Body of pancreas (tissue), 4 donors: ENCODE data around the gene FOXA1. TPM values are rescaled to one million over a fixed set of nuclear protein-coding genes. Genes with fewer than 3 reads are reported as not detected.

Experiments
- ATAC-seq: fragments of 150-250 bp; one replicate; pipeline ENCODE4 v1.9.1; 2016
- DNase-seq, 4 donors: peaks; one replicate each; pipeline ENCODE4 v3.0.0-alpha.2; 2019
- H3K27ac ChIP-seq, 4 donors: fragments of 200-600 bp; sonication (generic); 1 replicate in 3 of 4; 2 replicates in 1 of 4; pipeline versions ENCODE4 v1.5.1 to v1.6.1; 2016 to 2019; ENCODE audit warnings: mild to moderate bottlenecking in 1 of 4, mixed read lengths in 1 of 4, moderate library complexity in 1 of 4
- H3K27me3 ChIP-seq, 2 donors: fragments of 200-600 bp; sonication (generic); one replicate each; pipeline ENCODE4 v1.6.0; 2016; ENCODE audit warnings: mild to moderate bottlenecking in 1 of 2
- H3K36me3 ChIP-seq, 2 donors: fragments of 200-600 bp; sonication (generic); replicated peaks in 1 of 2; 2 replicates each; pipeline ENCODE4 v1.5.1; 2016; ENCODE audit warnings: low read depth in 2 of 2; ENCODE audit not compliant: insufficient read depth in 1 of 2
- H3K4me1 ChIP-seq: fragments of 200-600 bp; sonication (generic); one replicate; pipeline ENCODE4 v1.6.0; 2016
- H3K4me3 ChIP-seq, 2 donors: fragments of 200-600 bp; sonication (generic); 1 replicate in 1 of 2; 2 replicates in 1 of 2; pipeline ENCODE4 v1.5.1; 2016 to 2019
- H3K9me3 ChIP-seq, 3 donors: fragments of 200-600 bp; sonication (generic); 1 replicate in 2 of 3; 2 replicates in 1 of 3; pipeline ENCODE4 v1.5.1; 2016
- POLR2A ChIP-seq, 3 donors: fragments of 450-650 bp; IDR thresholded peaks; one replicate each; pipeline ENCODE4 v1.6.1; 2016; ENCODE audit warnings: antibody characterized with exemption in 3 of 3, mild to moderate bottlenecking in 2 of 3
- WGBS, 2 donors: methylation state at CpG; one replicate each; pipeline ENCODE4 v1.1.5; 2017; 5-methylcytosine and 5-hydroxymethylcytosine counted together
- intact Hi-C: fragments of 100-400 bp; cut with DNase I; formaldehyde crosslinking; loops from one replicate; pipeline ENCODE4 v1.15.1; 2023
- total RNA-seq, 2 donors: library from RNA; depleted of rRNA; stranded (reverse); fragments of >200 nt; gene quantifications; one replicate each; pipeline ENCODE4 v1.1.0, GENCODE V29; 2016
- TF ChIP-seq, protein P1 (sequence below), 7 experiments: fragments of 450-650 bp in 4 of 7; fragments of 200-600 bp in 3 of 7; sonication (generic) in 3 of 7; IDR thresholded peaks; one replicate each; pipeline ENCODE4 v1.5.1; 2016 to 2019; ENCODE audit warnings: antibody characterized with exemption in 7 of 7

The FOXA1 gene
- total RNA-seq, 2 donors from 2014 or later: 0.26 to 0.33 TPM

DNA sequence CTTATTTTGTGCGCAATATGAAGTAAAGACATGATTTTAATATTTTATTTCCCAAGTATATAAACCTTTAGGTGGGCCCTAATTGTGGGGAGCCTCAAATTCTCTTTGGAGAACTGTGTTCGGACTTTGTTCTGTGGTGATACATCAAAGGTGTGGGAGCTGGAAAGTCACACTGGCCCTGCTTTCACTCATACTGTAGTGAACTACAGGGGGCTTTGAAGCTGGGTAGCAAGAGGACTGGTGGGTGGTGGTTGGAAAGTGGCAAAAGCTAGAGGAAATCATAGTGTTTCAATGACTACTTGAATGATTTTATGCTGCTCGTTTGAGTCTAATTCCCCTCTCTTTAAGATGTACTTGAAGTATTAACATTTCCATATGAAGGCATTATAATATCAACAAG, 13.6 kb upstream of the FOXA1 start:
- Histone ChIP-seq H3K4me3 (no peak overlapping the region), H3K27me3 (no peaks in the 10 kb centered on the region), H3K36me3 (no peaks in the 10 kb centered on the region), H3K27ac (no peak overlapping the region), H3K4me1 (no peaks in the 10 kb centered on the region), H3K9me3 (no peaks in the 10 kb centered on the region)
- TF ChIP-seq, protein P1, sequence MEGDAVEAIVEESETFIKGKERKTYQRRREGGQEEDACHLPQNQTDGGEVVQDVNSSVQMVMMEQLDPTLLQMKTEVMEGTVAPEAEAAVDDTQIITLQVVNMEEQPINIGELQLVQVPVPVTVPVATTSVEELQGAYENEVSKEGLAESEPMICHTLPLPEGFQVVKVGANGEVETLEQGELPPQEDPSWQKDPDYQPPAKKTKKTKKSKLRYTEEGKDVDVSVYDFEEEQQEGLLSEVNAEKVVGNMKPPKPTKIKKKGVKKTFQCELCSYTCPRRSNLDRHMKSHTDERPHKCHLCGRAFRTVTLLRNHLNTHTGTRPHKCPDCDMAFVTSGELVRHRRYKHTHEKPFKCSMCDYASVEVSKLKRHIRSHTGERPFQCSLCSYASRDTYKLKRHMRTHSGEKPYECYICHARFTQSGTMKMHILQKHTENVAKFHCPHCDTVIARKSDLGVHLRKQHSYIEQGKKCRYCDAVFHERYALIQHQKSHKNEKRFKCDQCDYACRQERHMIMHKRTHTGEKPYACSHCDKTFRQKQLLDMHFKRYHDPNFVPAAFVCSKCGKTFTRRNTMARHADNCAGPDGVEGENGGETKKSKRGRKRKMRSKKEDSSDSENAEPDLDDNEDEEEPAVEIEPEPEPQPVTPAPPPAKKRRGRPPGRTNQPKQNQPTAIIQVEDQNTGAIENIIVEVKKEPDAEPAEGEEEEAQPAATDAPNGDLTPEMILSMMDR (IDR thresholded peaks at IDR 0.05): no peak
- ATAC-seq (no peak), DNase-seq (no peak)
- intact Hi-C loops: no loop called here
- 71 to 73% methylated on average over 3 of the region's 3 CpGs for WGBS, 2 donors

- Histone ChIP-seq H3K9me3 (no peaks in the 10 kb centered on the region), H3K4me1 (no peaks in the 10 kb centered on the region), H3K4me3 (no peak overlapping the region), H3K27ac (no peak overlapping the region), H3K36me3 (no peaks in the 10 kb centered on the region), H3K27me3 (peaks cover 0 to 14% of the 10 kb centered on the region in 2 donors)
- TF ChIP-seq, protein P1 (IDR thresholded peaks at IDR 0.05): no peak
- TF ChIP-seq POLR2A (IDR thresholded peaks at IDR 0.05): no peak
- ATAC-seq (no peak), DNase-seq (no peak)
- intact Hi-C loops: no loop called here
These were observed 11.6 kb upstream of the FOXA1 start for GRCh38 chr14:37606678-37607077.

DNA sequence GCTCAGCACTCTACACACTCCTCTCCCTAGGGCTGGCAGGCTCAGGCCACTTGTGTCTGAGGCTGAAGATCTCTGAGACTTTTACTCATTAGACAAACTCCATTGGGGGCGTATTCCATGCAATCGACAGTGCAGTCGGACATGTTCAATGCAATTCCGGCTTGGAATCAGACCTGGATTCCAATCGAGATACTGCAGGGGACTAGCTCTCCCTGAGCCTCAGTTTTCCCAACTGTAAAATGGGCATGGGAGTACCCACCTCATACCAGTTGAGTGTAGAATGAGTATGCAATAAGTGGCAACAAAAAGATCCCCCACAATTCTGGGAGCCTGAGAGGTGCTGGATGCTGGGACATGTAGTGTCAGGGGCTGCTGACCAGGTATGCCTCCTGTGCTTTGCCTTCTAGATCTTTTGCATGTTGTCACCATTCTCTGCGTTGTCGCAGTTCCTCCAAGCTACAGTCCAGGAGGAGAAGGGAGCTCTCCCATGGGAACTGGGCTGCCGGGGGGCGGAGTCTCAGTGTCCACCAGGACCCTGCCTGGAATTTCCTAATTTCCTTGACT, 8.7 kb upstream of the FOXA1 start:
- H3K27me3 ChIP-seq: peaks cover 0 to 43% of the 10 kb centered on the region in 2 donors
- 66 to 88% methylated on average over 9 of the region's 9 CpGs for WGBS, 2 donors
- DNase-seq: no peak
- peaks cover 12% of the 10 kb centered on the region for H3K4me1 ChIP-seq
- no peaks in the 10 kb centered on the region for H3K36me3 ChIP-seq
- no peak overlapping the region for H3K27ac ChIP-seq
- ATAC-seq: no peak
- no peaks in the 10 kb centered on the region for H3K9me3 ChIP-seq
- TF ChIP-seq POLR2A (IDR thresholded peaks at IDR 0.05): no peak
- TF ChIP-seq, protein P1 (IDR thresholded peaks at IDR 0.05): no peak
- intact Hi-C loops: no loop called here
- no peak overlapping the region for H3K4me3 ChIP-seq

GRCh38 chr14:37602605-37603453, 7.8 kb upstream of the FOXA1 start:
- no peak overlapping the region for H3K4me3 ChIP-seq
- H3K27ac ChIP-seq: no peak overlapping the region
- H3K27me3 ChIP-seq: peaks cover 0 to 53% of the 10 kb centered on the region in 2 donors
- no peaks in the 10 kb centered on the region for H3K9me3 ChIP-seq
- WGBS, 2 donors: 14 to 20% methylated on average over 24 of the region's 24 CpGs
- no peak for TF ChIP-seq POLR2A (IDR thresholded peaks at IDR 0.05)
- TF ChIP-seq, protein P1 (IDR thresholded peaks at IDR 0.05): no peak
- H3K36me3 ChIP-seq: no peaks in the 10 kb centered on the region
- ATAC-seq (no peak), DNase-seq (no peak)
- H3K4me1 ChIP-seq: peaks cover 20% of the 10 kb centered on the region
- intact Hi-C loops: no loop called here
